Skeletal muscle satellite cell (primary cell): ENCODE data around the gene TMOD2.

Experiments used
- H3K27me3 ChIP-seq: 2 replicates; pipeline ENCODE4 v1.7.0; 2013; ENCODE audit warnings: low read length; ENCODE audit not compliant: control insufficient read depth, insufficient read depth
- H3K36me3 ChIP-seq: 2 replicates; pipeline ENCODE4 v1.7.0; 2013; ENCODE audit warnings: mild to moderate bottlenecking, control low read depth, low read length; ENCODE audit not compliant: insufficient read depth
- H3K4me1 ChIP-seq: 2 replicates; pipeline ENCODE4 v1.7.0; 2013; ENCODE audit warnings: low read length; ENCODE audit not compliant: control insufficient read depth, insufficient read depth
- H3K4me2 ChIP-seq: 2 replicates; pipeline ENCODE4 v1.7.0; 2013; ENCODE audit warnings: mild to moderate bottlenecking, low read length
- H3K4me3 ChIP-seq: 2 replicates; pipeline ENCODE4 v1.7.0; 2013; ENCODE audit warnings: low read length
- H3K9ac ChIP-seq: 2 replicates; pipeline ENCODE4 v1.7.0; 2013; ENCODE audit warnings: mild to moderate bottlenecking, low read depth, low read length, moderate library complexity
- H3K9me3 ChIP-seq: replicated peaks from 2 replicates; pipeline ENCODE4 v1.7.0; 2013; ENCODE audit warnings: mild to moderate bottlenecking, control low read depth, low read length

The TMOD2 gene

GRCh38 chr15:51758645-51759044 lies 7.2 kb downstream of the TMOD2 start:
- H3K9ac ChIP-seq = no peak overlapping the region
- peaks cover 16% of the 10 kb centered on the region for H3K4me1 ChIP-seq
- H3K27me3 ChIP-seq = no peaks in the 10 kb centered on the region
- H3K36me3 ChIP-seq = no peaks in the 10 kb centered on the region
- no peaks in the 10 kb centered on the region for H3K9me3 ChIP-seq
- no peak overlapping the region for H3K4me3 ChIP-seq
- peak overlapping the region; percentile 8 for H3K4me2 ChIP-seq

- H3K4me3 ChIP-seq = no peak overlapping the region
- no peaks in the 10 kb centered on the region for H3K27me3 ChIP-seq
- H3K4me1 ChIP-seq = peaks cover 16% of the 10 kb centered on the region
- no peaks in the 10 kb centered on the region for H3K9me3 ChIP-seq
- H3K4me2 ChIP-seq = no peak overlapping the region
- no peak overlapping the region for H3K9ac ChIP-seq
- no peaks in the 10 kb centered on the region for H3K36me3 ChIP-seq
Measured at GRCh38 chr15:51759557-51760070, 8.2 kb downstream of the TMOD2 start.

DNA sequence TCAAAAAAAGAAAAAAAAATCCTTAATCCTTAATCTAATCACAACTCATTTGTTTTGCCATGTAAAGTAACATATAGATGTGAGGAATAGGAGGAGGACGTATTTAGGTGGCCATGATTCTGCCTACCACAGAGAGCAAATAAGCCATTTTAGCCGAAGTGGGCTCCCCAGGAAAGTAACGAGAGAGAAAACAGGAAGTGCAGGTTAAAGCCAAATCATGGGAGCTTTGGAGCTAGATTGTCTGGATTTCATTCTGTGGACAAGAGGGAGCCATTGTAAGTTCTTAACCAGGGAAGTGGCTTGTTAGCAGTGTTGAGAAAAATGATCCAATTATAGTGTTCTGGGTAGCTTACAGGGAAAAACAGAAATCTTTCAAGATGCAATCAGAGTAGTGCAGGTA lies 9.4 kb downstream of the TMOD2 start:
- Histone ChIP-seq H3K9me3 (no peaks in the 10 kb centered on the region), H3K27me3 (no peaks in the 10 kb centered on the region), H3K4me3 (no peak overlapping the region), H3K4me2 (no peak overlapping the region), H3K4me1 (peaks cover 16% of the 10 kb centered on the region), H3K36me3 (no peaks in the 10 kb centered on the region), H3K9ac (no peak overlapping the region)

GRCh38 chr15:51765751-51766150 lies 14.4 kb downstream of the TMOD2 start:
- Histone ChIP-seq H3K9ac (no peak overlapping the region), H3K4me3 (no peak overlapping the region), H3K9me3 (no peaks in the 10 kb centered on the region), H3K4me2 (no peak overlapping the region), H3K27me3 (no peaks in the 10 kb centered on the region), H3K36me3 (no peaks in the 10 kb centered on the region), H3K4me1 (no peaks in the 10 kb centered on the region)

- H3K4me1 ChIP-seq = no peaks in the 10 kb centered on the region
- H3K27me3 ChIP-seq = no peaks in the 10 kb centered on the region
- H3K4me2 ChIP-seq = no peak overlapping the region
- no peak overlapping the region for H3K9ac ChIP-seq
- H3K4me3 ChIP-seq = no peak overlapping the region
- H3K9me3 ChIP-seq = no peaks in the 10 kb centered on the region
- H3K36me3 ChIP-seq = no peaks in the 10 kb centered on the region
Measured at GRCh38 chr15:51766341-51766740, 14.9 kb downstream of the TMOD2 start.

DNA sequence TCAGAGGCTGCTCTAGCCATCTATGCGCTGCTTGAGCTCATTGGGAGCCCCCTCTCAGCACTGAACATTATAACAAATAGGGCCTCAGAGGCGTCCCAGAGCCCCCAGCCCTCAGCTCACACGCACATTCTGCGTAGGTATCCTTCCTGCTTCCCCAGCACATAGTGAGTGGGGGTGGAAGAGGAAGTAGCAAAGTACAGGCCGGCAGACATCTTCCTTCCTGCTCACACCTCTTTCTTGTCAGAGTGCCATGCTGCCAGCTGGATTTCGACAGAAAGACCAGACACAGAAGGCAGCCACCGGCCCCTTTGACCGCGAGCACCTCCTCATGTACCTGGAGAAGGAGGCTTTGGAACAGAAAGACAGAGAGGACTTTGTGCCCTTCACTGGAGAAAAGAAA lies 16.6 kb downstream of the TMOD2 start:
- no peaks in the 10 kb centered on the region for H3K27me3 ChIP-seq
- H3K9me3 ChIP-seq = no peaks in the 10 kb centered on the region
- no peak overlapping the region for H3K4me2 ChIP-seq
- no peaks in the 10 kb centered on the region for H3K4me1 ChIP-seq
- no peaks in the 10 kb centered on the region for H3K36me3 ChIP-seq
- H3K9ac ChIP-seq = no peak overlapping the region
- no peak overlapping the region for H3K4me3 ChIP-seq

DNA sequence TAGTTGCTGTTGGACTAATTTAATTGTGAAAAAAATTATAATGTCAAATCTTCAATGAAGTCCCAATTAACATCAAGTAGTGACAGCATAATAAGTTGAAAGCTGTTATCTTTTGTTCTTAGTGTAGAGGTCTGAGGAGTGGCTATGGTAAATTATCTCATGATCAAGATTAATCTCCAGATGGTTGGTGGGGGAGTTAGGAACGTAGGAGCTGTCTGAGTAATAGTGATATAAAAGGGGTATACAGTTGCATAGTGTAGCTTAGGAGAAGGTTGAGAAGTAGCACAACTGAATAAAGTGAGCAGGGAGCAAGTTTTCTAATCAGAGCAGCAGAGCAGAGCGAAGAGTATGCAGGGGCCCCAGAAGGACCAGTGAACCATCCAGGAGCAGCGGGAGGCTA lies 19.5 kb downstream of the TMOD2 start:
- no peaks in the 10 kb centered on the region for H3K4me1 ChIP-seq
- H3K4me2 ChIP-seq = no peak overlapping the region
- no peaks in the 10 kb centered on the region for H3K9me3 ChIP-seq
- H3K27me3 ChIP-seq = no peaks in the 10 kb centered on the region
- H3K9ac ChIP-seq = no peak overlapping the region
- H3K36me3 ChIP-seq = no peaks in the 10 kb centered on the region
- H3K4me3 ChIP-seq = no peak overlapping the region

DNA sequence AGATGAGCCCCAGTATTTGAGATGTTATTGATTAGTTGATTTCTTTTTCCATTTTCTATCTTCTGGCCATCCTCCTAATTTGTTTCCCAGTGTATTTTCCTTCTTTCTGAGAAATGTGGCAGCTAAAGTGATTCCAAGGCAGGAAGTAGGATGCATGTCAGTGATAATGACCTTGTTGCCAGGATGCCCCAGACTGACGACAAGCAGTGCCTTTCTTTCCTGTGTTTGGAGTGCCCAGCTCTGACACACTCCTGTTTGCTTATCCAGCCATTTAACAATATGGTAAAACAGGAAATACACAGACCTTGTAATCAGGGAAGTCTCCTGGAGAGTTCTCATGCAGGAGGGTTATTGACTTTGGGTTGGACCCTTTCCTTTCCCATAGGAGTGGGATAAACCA lies 20.4 kb downstream of the TMOD2 start:
- Histone ChIP-seq H3K4me2 (no peak overlapping the region), H3K4me1 (no peaks in the 10 kb centered on the region), H3K9me3 (no peaks in the 10 kb centered on the region), H3K9ac (no peak overlapping the region), H3K4me3 (no peak overlapping the region), H3K36me3 (no peaks in the 10 kb centered on the region), H3K27me3 (no peaks in the 10 kb centered on the region)

GRCh38 chr15:51774916-51775315 lies 23.5 kb downstream of the TMOD2 start:
- no peak overlapping the region for H3K9ac ChIP-seq
- no peaks in the 10 kb centered on the region for H3K27me3 ChIP-seq
- H3K9me3 ChIP-seq = no peaks in the 10 kb centered on the region
- no peaks in the 10 kb centered on the region for H3K4me1 ChIP-seq
- H3K36me3 ChIP-seq = no peaks in the 10 kb centered on the region
- H3K4me3 ChIP-seq = no peak overlapping the region
- H3K4me2 ChIP-seq = no peak overlapping the region

GRCh38 chr15:51775967-51776816 lies 24.8 kb downstream of the TMOD2 start:
- Histone ChIP-seq H3K9me3 (no peaks in the 10 kb centered on the region), H3K9ac (no peak overlapping the region), H3K4me2 (no peak overlapping the region), H3K4me1 (no peaks in the 10 kb centered on the region), H3K27me3 (no peaks in the 10 kb centered on the region), H3K4me3 (no peak overlapping the region), H3K36me3 (no peaks in the 10 kb centered on the region)

GRCh38 chr15:51776952-51777569 lies 25.7 kb downstream of the TMOD2 start:
- Histone ChIP-seq H3K27me3 (no peaks in the 10 kb centered on the region), H3K4me2 (no peak overlapping the region), H3K9me3 (no peaks in the 10 kb centered on the region), H3K4me3 (no peak overlapping the region), H3K9ac (no peak overlapping the region), H3K4me1 (no peaks in the 10 kb centered on the region), H3K36me3 (no peaks in the 10 kb centered on the region)

DNA sequence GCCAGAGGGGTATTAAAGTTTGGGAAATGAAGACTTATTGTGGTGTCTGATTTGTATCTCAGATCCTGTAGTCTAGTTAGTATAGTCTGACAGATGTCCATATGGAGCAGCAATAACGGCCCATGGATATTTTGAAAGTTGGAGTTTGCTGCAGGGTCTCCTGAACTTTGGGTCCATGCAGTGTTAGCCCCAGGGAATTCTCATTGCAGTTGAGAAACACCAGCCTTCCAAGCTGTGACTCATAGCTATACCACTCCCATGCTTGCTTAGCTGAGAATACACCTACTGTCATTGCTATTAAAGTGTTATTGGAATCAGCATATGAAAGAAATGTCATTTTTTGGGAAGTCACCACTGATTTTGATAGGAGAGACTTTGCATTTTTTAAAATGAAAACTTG lies 29.2 kb downstream of the TMOD2 start:
- Histone ChIP-seq H3K4me2 (no peak overlapping the region), H3K4me1 (no peaks in the 10 kb centered on the region), H3K36me3 (peaks cover 4% of the 10 kb centered on the region), H3K27me3 (no peaks in the 10 kb centered on the region), H3K9ac (no peak overlapping the region), H3K9me3 (no peaks in the 10 kb centered on the region), H3K4me3 (no peak overlapping the region)
